K562 (cell line): ENCODE measurements around the gene ARL6IP4. TPM values are rescaled to one million over a fixed set of nuclear protein-coding genes. Genes with fewer than 3 reads are reported as not detected.

ENCODE experiments used
- ATAC-seq: fragments of 200-7000 bp; cut with Tn5 transposase; 3 replicates; pipeline ENCODE4 v1.9.1; 2020; ENCODE audit warnings: moderate library complexity
- BruUV-seq: library from RNA; stranded (reverse); fragments of 400-500 nt; replicated peaks from 2 replicates; lab custom pipeline; 2021; lab: Mats Ljungman, UMichigan
- CTCF ChIA-PET: fragments of 300-600 bp; formaldehyde crosslinking; extraction: SDS; loops from one replicate; lab custom pipeline; 2021; ENCODE audit warnings: low intra/inter-chr PET ratio; lab: Yijun Ruan, JAX
- POLR2A ChIA-PET: fragments of 300-600, 350-650 bp; sonication (Branson Sonifier 250); formaldehyde crosslinking; extraction: SDS; loops from one replicate; lab custom pipeline; 2021; ENCODE audit warnings: antibody characterized with exemption, inconsistent platforms; lab: Yijun Ruan, JAX
- DNase-seq, 4 experiments: peaks; one replicate each; pipeline versions ENCODE4 v3.0.0 to v3.0.0-alpha.2; 2011 to 2018; ENCODE audit warnings: low spot score in 3 of 4, mixed read lengths in 3 of 4; ENCODE audit errors: extremely low read depth in 1 of 4
- FAIRE-seq: peaks from 2 replicates; lab custom pipeline; 2011; peaks lifted over from hg19 to GRCh38; lab: Jason Lieb, UNC
- H2AFZ ChIP-seq: 2 replicates; pipeline ENCODE4 v1.6.0; 2011; ENCODE audit warnings: low read depth, low read length, control low read depth, inconsistent platforms
- H3K27ac ChIP-seq: fragments of 200-600 bp; 3 replicates; pipeline ENCODE4 v1.8.0; 2011; ENCODE audit warnings: low read depth, mild to moderate bottlenecking, control low read depth, inconsistent platforms, low read length, moderate library complexity, mixed read lengths; ENCODE audit errors: extremely low read depth
- H3K27me3 ChIP-seq, 2 experiments: fragments of 300-600 bp in 1 of 2; 2 replicates in 1 of 2; 3 replicates in 1 of 2; pipeline versions ENCODE4 v1.6.0 to v1.8.0; 2011; ENCODE audit warnings: inconsistent platforms in 2 of 2, low read length in 2 of 2, mild to moderate bottlenecking in 1 of 2, mixed read lengths in 1 of 2, moderate library complexity in 1 of 2; ENCODE audit not compliant: control insufficient read depth in 2 of 2, insufficient read depth in 2 of 2
- H3K36me3 ChIP-seq: fragments of 300-600 bp; 3 replicates; pipeline ENCODE4 v1.8.0; 2011; ENCODE audit warnings: mild to moderate bottlenecking, low read length, inconsistent platforms; ENCODE audit not compliant: control insufficient read depth, insufficient read depth
- H3K4me1 ChIP-seq, 2 experiments: fragments of 200-600 bp in 1 of 2; replicated peaks in 1 of 2; 2 replicates in 1 of 2; 3 replicates in 1 of 2; pipeline versions ENCODE4 v1.5.1 to v1.8.0; 2011; ENCODE audit warnings: inconsistent platforms in 2 of 2, low read length in 2 of 2, mild to moderate bottlenecking in 1 of 2, mixed read lengths in 1 of 2, moderate library complexity in 1 of 2; ENCODE audit not compliant: control insufficient read depth in 2 of 2, insufficient read depth in 2 of 2
- H3K4me2 ChIP-seq: 2 replicates; pipeline ENCODE4 v1.6.1; 2011; ENCODE audit warnings: low read length, control low read depth, inconsistent platforms, mixed read lengths; ENCODE audit not compliant: insufficient read depth
- H3K4me3 ChIP-seq: fragments of 200-600 bp; sonication (generic), shearing (Covaris generic); 2 replicates; pipeline ENCODE4 v1.5.1; 2016; ENCODE audit warnings: control low read depth, inconsistent platforms
- H3K79me2 ChIP-seq: fragments of 200-600 bp; 3 replicates; pipeline ENCODE4 v1.8.0; 2011; ENCODE audit warnings: low read length, inconsistent platforms; ENCODE audit not compliant: control insufficient read depth, insufficient read depth
- H3K9ac ChIP-seq, 2 experiments: 2 replicates each; pipeline versions ENCODE4 v1.6.0 to v1.6.1; 2011; ENCODE audit warnings: low read depth in 2 of 2, low read length in 2 of 2, control low read depth in 1 of 2, inconsistent platforms in 1 of 2, mild to moderate bottlenecking in 1 of 2, mixed read lengths in 1 of 2; ENCODE audit not compliant: insufficient read depth in 1 of 2
- H3K9me1 ChIP-seq: one replicate; pipeline ENCODE4 v1.6.0; 2011; ENCODE audit warnings: inconsistent platforms, mild to moderate bottlenecking, low read length, moderate library complexity; ENCODE audit not compliant: control insufficient read depth, insufficient read depth
- H3K9me3 ChIP-seq: replicated peaks from 2 replicates; pipeline ENCODE4 v1.5.1; 2011; ENCODE audit warnings: low read depth, low read length, inconsistent platforms; ENCODE audit not compliant: control insufficient read depth, insufficient read depth
- H4K20me1 ChIP-seq: replicated peaks from 2 replicates; pipeline ENCODE4 v1.6.1; 2011; ENCODE audit warnings: low read length, inconsistent platforms, mixed read lengths; ENCODE audit not compliant: control insufficient read depth, insufficient read depth
- ATF1 ChIP-seq, 2 experiments: fragments of 450-650 bp in 1 of 2; IDR thresholded peaks; 2 replicates each; pipeline ENCODE4 v1.6.1; 2016; ENCODE audit warnings: missing compliant biosample characterization in 1 of 2, missing genetic modification characterization in 1 of 2
- BACH1 ChIP-seq: fragments of 200-800 bp; sonication (Bioruptor generic); IDR thresholded peaks from 2 replicates; pipeline ENCODE4 v1.6.1; 2016; ENCODE audit warnings: missing genetic modification characterization, missing compliant biosample characterization
- PML ChIP-seq: IDR thresholded peaks from 2 replicates; pipeline ENCODE4 v1.6.1; 2012; ENCODE audit warnings: low read length, inconsistent platforms
- PTBP1 ChIP-seq: fragments of 200-400 bp; formaldehyde crosslinking; IDR thresholded peaks from 2 replicates; pipeline ENCODE4 v1.6.1; 2017; ENCODE audit warnings: low read depth, low read length
- RBM34 ChIP-seq: fragments of 200-400 bp; formaldehyde crosslinking; IDR thresholded peaks from 2 replicates; pipeline ENCODE4 v1.6.1; 2018; ENCODE audit warnings: low read length, borderline replicate concordance; ENCODE audit not compliant: insufficient read depth
- ZNF121 ChIP-seq: sonication (generic); formaldehyde crosslinking; conservative IDR thresholded peaks from 2 replicates; pipeline ENCODE4 v1.8.0; 2022; ENCODE audit warnings: missing genetic modification reagents
- WGBS: fragments of 100-300 bp; shearing (Covaris generic); methylation state at CpG from one replicate; pipeline ENCODE4 v1.1.6; 2016; ENCODE audit warnings: low coverage, mixed read lengths; ENCODE audit not compliant: insufficient coverage; ENCODE audit errors: missing lambda C conversion rate; 5-methylcytosine and 5-hydroxymethylcytosine counted together
- in situ Hi-C: fragments of 300-500 bp; cut with MboI; formaldehyde crosslinking; loops from 4 replicates; pipeline ENCODE4 v1.15.0; 2018; ENCODE audit warnings: inconsistent platforms, mixed read lengths
- intact Hi-C: fragments of 100-400 bp; cut with micrococcal nuclease; formaldehyde crosslinking; loops from 2 replicates; pipeline ENCODE4 v1.14.2; 2022
- polyA plus RNA-seq, 8 experiments: library from polyadenylated mRNA; depleted of rRNA in 4 of 8; stranded (reverse) in 5 of 8; unstranded in 3 of 8; fragments of >200 nt; fragmentation: Nextera tagmentation in 2 of 8; fragmentation: Illumina TruSeq in 1 of 8; extraction: Ambion mirVana in 2 of 8; extraction: Trizol in 1 of 8; gene quantifications; 2 replicates each; pipeline versions ENCODE4 v1.2.1 to v1.2.3, GENCODE V29; 2011 to 2014; ENCODE audit warnings: inconsistent platforms in 1 of 8, missing spikeins in 1 of 8
- total RNA-seq, 7 experiments: library from RNA; depleted of rRNA in 6 of 7; stranded (reverse); fragments of >200 nt in 6 of 7; fragmentation: Illumina TruSeq in 2 of 7; extraction: Trizol in 2 of 7; gene quantifications; 2 replicates each; pipeline versions ENCODE4 v1.2.1 to v1.2.3, GENCODE V29; 2011 to 2021; ENCODE audit warnings: low replicate concordance in 1 of 7
- TF ChIP-seq, protein P1 (sequence below): fragments of 200-400 bp; formaldehyde crosslinking; IDR thresholded peaks from 2 replicates; pipeline ENCODE4 v1.6.1; 2017; ENCODE audit warnings: mild to moderate bottlenecking, low read depth, low read length, moderate library complexity
- TF ChIP-seq, protein P2 (sequence below): IDR thresholded peaks from 2 replicates; pipeline ENCODE4 v1.6.1; 2014; ENCODE audit warnings: antibody characterized with exemption

Gene ARL6IP4
- total and polyA plus RNA-seq, 9 of the 15 experiments (the other 6 are each of a cell fraction or from before 2014, with no cell fraction given): 2.4 to 255 (median 151) TPM

DNA sequence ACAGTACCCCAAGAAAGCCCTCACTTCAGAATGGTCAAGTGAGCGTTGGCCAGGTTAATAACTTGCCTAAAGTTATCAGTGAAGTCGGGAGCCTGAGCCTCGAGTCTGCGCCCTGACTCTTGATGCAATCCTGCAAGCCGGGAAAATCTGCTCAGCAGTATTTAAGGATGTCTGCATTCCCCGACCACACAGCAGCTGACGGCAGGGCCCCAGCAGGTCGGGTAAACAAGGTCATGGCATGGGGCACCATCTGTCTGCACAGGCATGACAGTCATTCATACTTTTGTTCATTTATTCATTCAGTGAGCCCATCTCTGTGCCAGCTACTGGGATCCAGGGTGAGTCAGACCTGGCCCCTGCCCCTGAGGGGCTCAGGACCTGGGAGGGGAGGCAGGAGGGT, 25.3 kb upstream of the ARL6IP4 start:
- Histone ChIP-seq H3K36me3 (peaks cover 13% of the 10 kb centered on the region; the same call in 2 of the 3 replicates), H2AFZ (no peak overlapping the region), H3K9me1 (peaks cover 2% of the 10 kb centered on the region), H3K27me3 (no peaks in the 10 kb centered on the region), H3K79me2 (no peaks in the 10 kb centered on the region), H3K9me3 (no peaks in the 10 kb centered on the region), H3K4me2 (no peak overlapping the region), H3K4me1 (peaks cover 0 to 9% of the 10 kb centered on the region in 2 experiments; a peak in 2 of 5 replicates), H3K4me3 (no peak overlapping the region), H4K20me1 (peaks cover 6% of the 10 kb centered on the region), H3K27ac (no peak overlapping the region), H3K9ac (no peak overlapping the region; a peak in 1 of 4 replicates)
- TF ChIP-seq PML (no peak), PTBP1 (no peak), BACH1 (no peak), ATF1 (CRISPR knock-in tag; IDR thresholded peaks at IDR 0.05) (no peak), ATF1 (tag; IDR thresholded peaks at IDR 0.05) (no peak), ZNF121 (CRISPR knock-in tag) (peak; percentile 42; the same call in 1 of the 2 replicates), RBM34 (no peak)
- TF ChIP-seq, protein P1, sequence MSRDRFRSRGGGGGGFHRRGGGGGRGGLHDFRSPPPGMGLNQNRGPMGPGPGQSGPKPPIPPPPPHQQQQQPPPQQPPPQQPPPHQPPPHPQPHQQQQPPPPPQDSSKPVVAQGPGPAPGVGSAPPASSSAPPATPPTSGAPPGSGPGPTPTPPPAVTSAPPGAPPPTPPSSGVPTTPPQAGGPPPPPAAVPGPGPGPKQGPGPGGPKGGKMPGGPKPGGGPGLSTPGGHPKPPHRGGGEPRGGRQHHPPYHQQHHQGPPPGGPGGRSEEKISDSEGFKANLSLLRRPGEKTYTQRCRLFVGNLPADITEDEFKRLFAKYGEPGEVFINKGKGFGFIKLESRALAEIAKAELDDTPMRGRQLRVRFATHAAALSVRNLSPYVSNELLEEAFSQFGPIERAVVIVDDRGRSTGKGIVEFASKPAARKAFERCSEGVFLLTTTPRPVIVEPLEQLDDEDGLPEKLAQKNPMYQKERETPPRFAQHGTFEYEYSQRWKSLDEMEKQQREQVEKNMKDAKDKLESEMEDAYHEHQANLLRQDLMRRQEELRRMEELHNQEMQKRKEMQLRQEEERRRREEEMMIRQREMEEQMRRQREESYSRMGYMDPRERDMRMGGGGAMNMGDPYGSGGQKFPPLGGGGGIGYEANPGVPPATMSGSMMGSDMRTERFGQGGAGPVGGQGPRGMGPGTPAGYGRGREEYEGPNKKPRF: no peak
- TF ChIP-seq, protein P2, sequence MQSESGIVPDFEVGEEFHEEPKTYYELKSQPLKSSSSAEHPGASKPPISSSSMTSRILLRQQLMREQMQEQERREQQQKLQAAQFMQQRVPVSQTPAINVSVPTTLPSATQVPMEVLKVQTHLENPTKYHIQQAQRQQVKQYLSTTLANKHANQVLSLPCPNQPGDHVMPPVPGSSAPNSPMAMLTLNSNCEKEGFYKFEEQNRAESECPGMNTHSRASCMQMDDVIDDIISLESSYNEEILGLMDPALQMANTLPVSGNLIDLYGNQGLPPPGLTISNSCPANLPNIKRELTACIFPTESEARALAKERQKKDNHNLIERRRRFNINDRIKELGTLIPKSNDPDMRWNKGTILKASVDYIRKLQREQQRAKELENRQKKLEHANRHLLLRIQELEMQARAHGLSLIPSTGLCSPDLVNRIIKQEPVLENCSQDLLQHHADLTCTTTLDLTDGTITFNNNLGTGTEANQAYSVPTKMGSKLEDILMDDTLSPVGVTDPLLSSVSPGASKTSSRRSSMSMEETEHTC: no peak
- DNase-seq (no peak), FAIRE-seq (no peak), ATAC-seq (no peak)
- ChIA-PET CTCF (no interaction called here), POLR2A (interaction anchor here (0.7 to 1.4 kb wide), 6 partner anchors 14 to 278 kb away, joined by 3 to 4 read pairs (median 4); partner anchors contain the start of genes MPHOSPH9, MTRFR and OGFOD2)
- intact Hi-C loops (no loop called here), in situ Hi-C loops (loop anchor here (5.0 to 10.0 kb wide), 2 partner anchors 100 to 163 kb away; no protein-coding TSS in a partner anchor)
- no TSS peak for BruUV-seq
- 73% methylated on average over 8 of the region's 8 CpGs for WGBS
